K562 (cell line): ENCODE results near the gene BASP1.

ENCODE experiments used
- CBX8 ChIP-seq: fragments of 200-600 bp; sonication (generic); IDR thresholded peaks from 2 replicates; pipeline ENCODE4 v1.6.1; 2012; ENCODE audit warnings: borderline replicate concordance, mixed run types, low read depth, mild to moderate bottlenecking, moderate library complexity, mixed read lengths, low read length, control low read depth, inconsistent platforms; ENCODE audit not compliant: poor library complexity, severe bottlenecking; ENCODE audit errors: extremely low read depth
- CHD2 ChIP-seq: IDR thresholded peaks from 2 replicates; pipeline ENCODE4 v1.6.1; 2011; ENCODE audit warnings: low read depth, low read length
- FOSL1 ChIP-seq: fragments of 200-800 bp; sonication (Bioruptor generic); conservative IDR thresholded peaks from 2 replicates; pipeline ENCODE4 v1.6.1; 2016; ENCODE audit warnings: missing genetic modification characterization, missing compliant biosample characterization
- FOXP4 ChIP-seq: sonication (generic); formaldehyde crosslinking; IDR thresholded peaks from 2 replicates; pipeline ENCODE4 v1.8.0; 2022; ENCODE audit warnings: mild to moderate bottlenecking, missing genetic modification reagents, borderline replicate concordance
- JUNB ChIP-seq: fragments of 450-650 bp; formaldehyde crosslinking; conservative IDR thresholded peaks from 2 replicates; pipeline ENCODE4 v1.4.0; 2020; ENCODE audit warnings: mild to moderate bottlenecking
- MAZ ChIP-seq, 2 experiments: fragments of 450-650 bp in 1 of 2; sonication (generic) in 1 of 2; formaldehyde crosslinking; IDR thresholded peaks in 1 of 2; conservative IDR thresholded peaks in 1 of 2; 2 replicates each; pipeline versions ENCODE4 v1.4.0 to v1.5.0; 2020; ENCODE audit warnings: mild to moderate bottlenecking in 1 of 2, missing genetic modification reagents in 1 of 2
- MTA2 ChIP-seq: fragments of 450-650 bp; IDR thresholded peaks from 2 replicates; pipeline ENCODE4 v1.6.1; 2016; ENCODE audit warnings: low read depth
- NCOA2 ChIP-seq, 2 experiments: fragments of 450-650 bp; IDR thresholded peaks; 2 replicates each; pipeline ENCODE4 v1.6.1; 2018; ENCODE audit warnings: mild to moderate bottlenecking in 2 of 2, moderate library complexity in 1 of 2; ENCODE audit not compliant: partially characterized antibody in 2 of 2
- TAF7 ChIP-seq: fragments of 450-650 bp; IDR thresholded peaks from 2 replicates; pipeline ENCODE4 v1.6.1; 2016; ENCODE audit warnings: missing genetic modification characterization, missing compliant biosample characterization
- ZFP36 ChIP-seq: fragments of 150-350 bp; IDR thresholded peaks from 2 replicates; pipeline ENCODE4 v1.6.1; 2018; ENCODE audit warnings: low read length, low read depth; ENCODE audit not compliant: partially characterized antibody
- ZNF395 ChIP-seq: fragments of 200-800 bp; sonication (Bioruptor generic); IDR thresholded peaks from 2 replicates; pipeline ENCODE4 v1.6.1; 2017; ENCODE audit warnings: missing genetic modification characterization, missing compliant biosample characterization
- TF ChIP-seq, protein P1 (sequence below): sonication (generic); formaldehyde crosslinking; IDR thresholded peaks from 2 replicates; pipeline ENCODE4 v1.8.1; 2022; ENCODE audit warnings: missing genetic modification reagents
- TF ChIP-seq, protein P2 (sequence below): fragments of 150-350 bp; conservative IDR thresholded peaks from 2 replicates; pipeline ENCODE4 v1.6.1; 2014; ENCODE audit warnings: low read length

DNA sequence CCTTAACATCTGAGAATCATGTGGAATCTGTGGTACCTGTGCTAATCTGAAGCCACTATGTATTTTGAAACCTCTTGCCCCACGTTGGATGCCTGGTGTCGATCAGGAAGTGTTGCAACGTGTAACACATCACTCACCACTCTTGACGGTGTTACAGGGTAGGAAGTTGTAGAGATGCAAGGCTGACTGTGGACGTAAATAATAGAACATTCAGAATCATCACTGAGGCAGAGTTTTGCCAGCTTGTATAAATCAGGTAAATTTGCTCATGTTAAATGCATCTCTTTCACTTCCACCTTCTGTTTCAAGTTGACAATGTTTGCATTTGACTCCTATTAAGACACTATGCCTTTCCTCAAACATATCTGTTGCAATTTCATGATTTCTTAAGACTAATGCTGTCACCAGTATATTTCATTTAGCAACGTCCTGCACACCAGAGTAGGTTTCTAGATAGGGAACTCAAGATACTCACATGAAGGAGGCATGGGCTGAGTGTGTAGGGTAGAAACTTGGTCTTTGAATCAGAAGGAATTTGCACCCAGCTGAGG, 38.1 kb downstream of the BASP1 start:
- TF ChIP-seq JUNB (CRISPR knock-in tag) (no peak), FOXP4 (CRISPR knock-in tag) (no peak), NCOA2 (IDR thresholded peaks at IDR 0.05; ENCODE audit: partially characterized antibody in 2 of 2) (no peak), MAZ (CRISPR knock-in tag; conservative IDR thresholded peaks at IDR 0.05 in 1 of 2, IDR thresholded peaks at IDR 0.05 in 1 of 2) (no peak), CBX8 (no peak), CHD2 (no peak), TAF7 (tag) (no peak), MTA2 (no peak), ZFP36 (no peak), ZNF395 (CRISPR knock-in tag) (no peak), FOSL1 (no peak)
- TF ChIP-seq, protein P1, sequence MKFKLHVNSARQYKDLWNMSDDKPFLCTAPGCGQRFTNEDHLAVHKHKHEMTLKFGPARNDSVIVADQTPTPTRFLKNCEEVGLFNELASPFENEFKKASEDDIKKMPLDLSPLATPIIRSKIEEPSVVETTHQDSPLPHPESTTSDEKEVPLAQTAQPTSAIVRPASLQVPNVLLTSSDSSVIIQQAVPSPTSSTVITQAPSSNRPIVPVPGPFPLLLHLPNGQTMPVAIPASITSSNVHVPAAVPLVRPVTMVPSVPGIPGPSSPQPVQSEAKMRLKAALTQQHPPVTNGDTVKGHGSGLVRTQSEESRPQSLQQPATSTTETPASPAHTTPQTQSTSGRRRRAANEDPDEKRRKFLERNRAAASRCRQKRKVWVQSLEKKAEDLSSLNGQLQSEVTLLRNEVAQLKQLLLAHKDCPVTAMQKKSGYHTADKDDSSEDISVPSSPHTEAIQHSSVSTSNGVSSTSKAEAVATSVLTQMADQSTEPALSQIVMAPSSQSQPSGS, result no peak
- TF ChIP-seq, protein P2, sequence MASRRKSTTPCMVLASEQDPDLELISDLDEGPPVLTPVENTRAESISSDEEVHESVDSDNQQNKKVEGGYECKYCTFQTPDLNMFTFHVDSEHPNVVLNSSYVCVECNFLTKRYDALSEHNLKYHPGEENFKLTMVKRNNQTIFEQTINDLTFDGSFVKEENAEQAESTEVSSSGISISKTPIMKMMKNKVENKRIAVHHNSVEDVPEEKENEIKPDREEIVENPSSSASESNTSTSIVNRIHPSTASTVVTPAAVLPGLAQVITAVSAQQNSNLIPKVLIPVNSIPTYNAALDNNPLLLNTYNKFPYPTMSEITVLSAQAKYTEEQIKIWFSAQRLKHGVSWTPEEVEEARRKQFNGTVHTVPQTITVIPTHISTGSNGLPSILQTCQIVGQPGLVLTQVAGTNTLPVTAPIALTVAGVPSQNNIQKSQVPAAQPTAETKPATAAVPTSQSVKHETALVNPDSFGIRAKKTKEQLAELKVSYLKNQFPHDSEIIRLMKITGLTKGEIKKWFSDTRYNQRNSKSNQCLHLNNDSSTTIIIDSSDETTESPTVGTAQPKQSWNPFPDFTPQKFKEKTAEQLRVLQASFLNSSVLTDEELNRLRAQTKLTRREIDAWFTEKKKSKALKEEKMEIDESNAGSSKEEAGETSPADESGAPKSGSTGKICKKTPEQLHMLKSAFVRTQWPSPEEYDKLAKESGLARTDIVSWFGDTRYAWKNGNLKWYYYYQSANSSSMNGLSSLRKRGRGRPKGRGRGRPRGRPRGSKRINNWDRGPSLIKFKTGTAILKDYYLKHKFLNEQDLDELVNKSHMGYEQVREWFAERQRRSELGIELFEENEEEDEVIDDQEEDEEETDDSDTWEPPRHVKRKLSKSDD, result no peak
